Skeletal muscle tissue (tissue), 4 donors: ENCODE results near the gene HEBP1. TPM values are rescaled to one million over a fixed set of nuclear protein-coding genes. Genes with fewer than 3 reads are reported as not detected.

Source experiments
- H3K27ac ChIP-seq: one replicate; pipeline ENCODE4 v1.7.0; 2013; ENCODE audit warnings: mild to moderate bottlenecking, low read depth, low read length, inconsistent platforms
- H3K27me3 ChIP-seq, 3 donors: one replicate each; pipeline ENCODE4 v1.7.0; 2013; ENCODE audit warnings: low read length in 3 of 3; ENCODE audit not compliant: control insufficient read depth in 3 of 3, insufficient read depth in 3 of 3
- H3K36me3 ChIP-seq, 3 donors: one replicate each; pipeline ENCODE4 v1.7.0; 2013; ENCODE audit warnings: low read length in 3 of 3; ENCODE audit not compliant: control insufficient read depth in 3 of 3, insufficient read depth in 3 of 3
- H3K4me1 ChIP-seq, 3 donors: one replicate each; pipeline ENCODE4 v1.7.0; 2013; ENCODE audit warnings: low read length in 3 of 3, mild to moderate bottlenecking in 3 of 3; ENCODE audit not compliant: control insufficient read depth in 3 of 3, insufficient read depth in 3 of 3
- H3K4me3 ChIP-seq, 3 donors: one replicate each; pipeline ENCODE4 v1.7.0; 2013; ENCODE audit warnings: low read length in 3 of 3
- H3K9ac ChIP-seq, 3 donors: one replicate each; pipeline ENCODE4 v1.7.0; 2013; ENCODE audit warnings: low read length in 3 of 3, mild to moderate bottlenecking in 3 of 3, moderate library complexity in 2 of 3, low read depth in 1 of 3
- H3K9me3 ChIP-seq, 3 donors: one replicate each; pipeline ENCODE4 v1.7.0; 2013; ENCODE audit warnings: low read length in 3 of 3; ENCODE audit not compliant: control insufficient read depth in 3 of 3
- total RNA-seq: library from RNA; depleted of rRNA; stranded (reverse); fragments of >200 nt; gene quantifications from one replicate; pipeline ENCODE4 v1.2.3, GENCODE V29; 2014
- donor health status: Osteomylitis.

Gene HEBP1
- 16.2 TPM for total RNA-seq

GRCh38 chr12:12999959-13000615 is at the start of gene HEBP1:
TSS of gene HEBP1 (minus strand) at chr12:13000265. CDS start at chr12:13000114, 151 bp downstream.
- H3K4me3 ChIP-seq = peak within 1 kb of the TSS; percentile 95 to 96 (median 95)
- H3K27me3 ChIP-seq = no peaks in the 10 kb centered on the region
- H3K4me1 ChIP-seq = peaks cover 18 to 29% (median 24%) of the 10 kb centered on the region in 3 donors
- H3K9ac ChIP-seq = peak within 1 kb of the TSS; percentile 86 to 92 (median 92)
- peak within 1 kb of the TSS; percentile 84 for H3K27ac ChIP-seq
- no peaks in the 10 kb centered on the region for H3K9me3 ChIP-seq
- no peaks in the 10 kb centered on the region for H3K36me3 ChIP-seq

- H3K9ac ChIP-seq = no peak overlapping the region
- no peaks in the 10 kb centered on the region for H3K36me3 ChIP-seq
- H3K27ac ChIP-seq = no peak overlapping the region
- H3K27me3 ChIP-seq = no peaks in the 10 kb centered on the region
- H3K9me3 ChIP-seq = no peaks in the 10 kb centered on the region
- H3K4me3 ChIP-seq = no peak overlapping the region
- H3K4me1 ChIP-seq = peaks cover 0 to 8% (median 2%) of the 10 kb centered on the region in 3 donors
These were observed 49.8 kb upstream of the HEBP1 start for GRCh38 chr12:13049816-13050215.

GRCh38 chr12:13046964-13047363 is 46.9 kb upstream of the HEBP1 start:
- H3K9me3 ChIP-seq = no peaks in the 10 kb centered on the region
- no peaks in the 10 kb centered on the region for H3K27me3 ChIP-seq
- H3K36me3 ChIP-seq = no peaks in the 10 kb centered on the region
- H3K27ac ChIP-seq = no peak overlapping the region
- H3K4me1 ChIP-seq = peaks cover 6 to 10% (median 8%) of the 10 kb centered on the region in 3 donors
- H3K9ac ChIP-seq = no peak overlapping the region
- H3K4me3 ChIP-seq = no peak overlapping the region

GRCh38 chr12:13045816-13046215 is 45.8 kb upstream of the HEBP1 start:
- Histone ChIP-seq H3K27me3 (no peaks in the 10 kb centered on the region), H3K36me3 (no peaks in the 10 kb centered on the region), H3K9me3 (no peaks in the 10 kb centered on the region), H3K27ac (no peak overlapping the region), H3K4me3 (no peak overlapping the region), H3K9ac (no peak overlapping the region), H3K4me1 (peaks cover 6 to 8% (median 7%) of the 10 kb centered on the region in 3 donors)

- no peak overlapping the region for H3K27ac ChIP-seq
- H3K4me1 ChIP-seq = peaks cover 6 to 8% (median 6%) of the 10 kb centered on the region in 3 donors
- H3K9ac ChIP-seq = peak overlapping the region; percentile 77 to 92 (median 90)
- H3K36me3 ChIP-seq = no peaks in the 10 kb centered on the region
- no peaks in the 10 kb centered on the region for H3K9me3 ChIP-seq
- no peaks in the 10 kb centered on the region for H3K27me3 ChIP-seq
- peak overlapping the region; percentile 85 to 92 (median 88) for H3K4me3 ChIP-seq
These were observed 44.8 kb upstream of the HEBP1 start for GRCh38 chr12:13044906-13045299.

- H3K9me3 ChIP-seq = no peaks in the 10 kb centered on the region
- H3K27me3 ChIP-seq = no peaks in the 10 kb centered on the region
- H3K36me3 ChIP-seq = no peaks in the 10 kb centered on the region
- H3K4me3 ChIP-seq = peak within 1 kb of the TSS; percentile 85 to 92 (median 88)
- H3K9ac ChIP-seq = peak within 1 kb of the TSS; percentile 77 to 92 (median 90)
- H3K27ac ChIP-seq = no peak within 1 kb of the TSS
- H3K4me1 ChIP-seq = peaks cover 6 to 8% (median 6%) of the 10 kb centered on the region in 3 donors
These were observed 44.2 kb upstream of the HEBP1 start, which contains the start of gene FAM234B for GRCh38 chr12:13044002-13044905. TSS of gene FAM234B (plus strand) at chr12:13044381. CDS start at chr12:13044404, 23 bp downstream.

- Histone ChIP-seq H3K9ac (no peak overlapping the region), H3K9me3 (no peaks in the 10 kb centered on the region), H3K27ac (no peak overlapping the region), H3K36me3 (no peaks in the 10 kb centered on the region), H3K27me3 (no peaks in the 10 kb centered on the region), H3K4me3 (no peak overlapping the region), H3K4me1 (peaks cover 6 to 8% (median 6%) of the 10 kb centered on the region in 3 donors)
These were observed 42.7 kb upstream of the HEBP1 start for GRCh38 chr12:13042666-13043230.

GRCh38 chr12:13041224-13041623 is 41.2 kb upstream of the HEBP1 start:
- Histone ChIP-seq H3K36me3 (no peaks in the 10 kb centered on the region), H3K27ac (no peak overlapping the region), H3K9ac (no peak overlapping the region), H3K27me3 (no peaks in the 10 kb centered on the region), H3K9me3 (no peaks in the 10 kb centered on the region), H3K4me1 (peaks cover 6 to 8% (median 6%) of the 10 kb centered on the region in 3 donors), H3K4me3 (no peak overlapping the region)

GRCh38 chr12:13039328-13039956 is 39.4 kb upstream of the HEBP1 start:
- no peak overlapping the region for H3K4me3 ChIP-seq
- no peaks in the 10 kb centered on the region for H3K27me3 ChIP-seq
- H3K9me3 ChIP-seq = no peaks in the 10 kb centered on the region
- H3K4me1 ChIP-seq = peaks cover 3 to 8% (median 3%) of the 10 kb centered on the region in 3 donors
- H3K27ac ChIP-seq = no peak overlapping the region
- H3K36me3 ChIP-seq = no peaks in the 10 kb centered on the region
- H3K9ac ChIP-seq = no peak overlapping the region
